CD14-positive monocyte (primary cell): ENCODE data around the gene SLC66A1. TPM values are rescaled to one million over a fixed set of nuclear protein-coding genes. Genes with fewer than 3 reads are reported as not detected.

ENCODE experiments used
- DNase-seq, 3 donors: peaks; one replicate each; pipeline ENCODE4 v3.0.0-alpha.2; 2011 to 2022
- H2AFZ ChIP-seq: 2 replicates; pipeline ENCODE4 v1.6.0; 2012; ENCODE audit warnings: mild to moderate bottlenecking, low read depth, low read length, inconsistent platforms; ENCODE audit not compliant: insufficient read depth, poor library complexity, severe bottlenecking
- H3K27ac ChIP-seq, 2 donors: 1 replicate in 1 of 2; 2 replicates in 1 of 2; pipeline ENCODE4 v1.5.1; 2012 to 2013; ENCODE audit warnings: low read length in 2 of 2, control low read depth in 1 of 2, inconsistent platforms in 1 of 2, low read depth in 1 of 2, mild to moderate bottlenecking in 1 of 2
- H3K27me3 ChIP-seq, 2 donors: one replicate each; pipeline versions ENCODE4 v1.6.0 to v1.6.1; 2011 to 2013; ENCODE audit warnings: low read length in 2 of 2; ENCODE audit not compliant: control insufficient read depth in 2 of 2, insufficient read depth in 2 of 2
- H3K36me3 ChIP-seq, 2 donors: replicated peaks in 1 of 2; 1 replicate in 1 of 2; 2 replicates in 1 of 2; pipeline versions ENCODE4 v1.5.1 to v1.6.1; 2012 to 2013; ENCODE audit warnings: low read length in 2 of 2, control low read depth in 1 of 2, inconsistent platforms in 1 of 2, mild to moderate bottlenecking in 1 of 2; ENCODE audit not compliant: insufficient read depth in 2 of 2, control insufficient read depth in 1 of 2
- H3K4me1 ChIP-seq, 2 donors: 1 replicate in 1 of 2; 2 replicates in 1 of 2; pipeline versions ENCODE4 v1.5.1 to v1.6.1; 2012 to 2013; ENCODE audit warnings: low read length in 2 of 2, control low read depth in 1 of 2, inconsistent platforms in 1 of 2, mild to moderate bottlenecking in 1 of 2, moderate library complexity in 1 of 2; ENCODE audit not compliant: insufficient read depth in 2 of 2, control insufficient read depth in 1 of 2
- H3K4me2 ChIP-seq: replicated peaks from 2 replicates; pipeline ENCODE3; 2012; ENCODE audit warnings: low read length, moderate library complexity, mild to moderate bottlenecking; ENCODE audit not compliant: poor library complexity, severe bottlenecking; ENCODE audit errors: extremely low read depth
- H3K4me3 ChIP-seq, 3 experiments: fragments of 200-600 bp in 1 of 3; sonication (generic) in 1 of 3; replicated peaks in 1 of 3; 1 replicate in 2 of 3; 2 replicates in 1 of 3; pipeline ENCODE4 v1.5.1; 2011 to 2013; ENCODE audit warnings: low read length in 3 of 3, mild to moderate bottlenecking in 3 of 3, control low read depth in 2 of 3, low read depth in 2 of 3, inconsistent platforms in 1 of 3, moderate library complexity in 1 of 3
- H3K79me2 ChIP-seq: 2 replicates; pipeline ENCODE4 v1.6.0; 2012; ENCODE audit warnings: mild to moderate bottlenecking, control low read depth, inconsistent platforms, low read length, moderate library complexity; ENCODE audit not compliant: insufficient read depth
- H3K9ac ChIP-seq: 2 replicates; pipeline ENCODE4 v1.6.0; 2017; ENCODE audit warnings: low read length, mild to moderate bottlenecking; ENCODE audit not compliant: insufficient read depth, poor library complexity, severe bottlenecking
- H3K9me3 ChIP-seq, 2 donors: replicated peaks in 1 of 2; 1 replicate in 1 of 2; 2 replicates in 1 of 2; pipeline versions ENCODE4 v1.5.1 to v1.6.1; 2012 to 2013; ENCODE audit warnings: low read length in 2 of 2, control low read depth in 1 of 2; ENCODE audit not compliant: control insufficient read depth in 1 of 2, insufficient read depth in 1 of 2
- H4K20me1 ChIP-seq: 2 replicates; pipeline ENCODE4 v1.6.0; 2012; ENCODE audit warnings: mild to moderate bottlenecking, low read length, control low read depth, moderate library complexity; ENCODE audit not compliant: insufficient read depth
- H3K27ac Mint-ChIP-seq, 7 donors: one replicate each; pipeline ENCODE4 v1.8.0; 2020; ENCODE audit warnings: mild to moderate bottlenecking in 7 of 7, mixed read lengths in 7 of 7, moderate library complexity in 6 of 7, inconsistent platforms in 2 of 7
- H3K27me3 Mint-ChIP-seq, 3 donors: one replicate each; pipeline ENCODE4 v1.8.0; 2021 to 2022; ENCODE audit warnings: low read depth in 3 of 3, mild to moderate bottlenecking in 3 of 3, mixed read lengths in 3 of 3, moderate library complexity in 3 of 3, inconsistent platforms in 1 of 3
- H3K36me3 Mint-ChIP-seq, 2 donors: one replicate each; pipeline ENCODE4 v1.8.0; 2020; ENCODE audit warnings: mixed read lengths in 2 of 2, inconsistent platforms in 1 of 2, mild to moderate bottlenecking in 1 of 2
- H3K4me1 Mint-ChIP-seq: one replicate; pipeline ENCODE4 v1.8.0; 2020; ENCODE audit warnings: mild to moderate bottlenecking, mixed read lengths
- H3K4me3 Mint-ChIP-seq, 2 donors: one replicate each; pipeline ENCODE4 v1.8.0; 2020; ENCODE audit warnings: mild to moderate bottlenecking in 2 of 2, mixed read lengths in 2 of 2, moderate library complexity in 1 of 2
- H3K9me3 Mint-ChIP-seq, 7 donors: one replicate each; pipeline ENCODE4 v1.8.0; 2020 to 2022; ENCODE audit warnings: mixed read lengths in 7 of 7, mild to moderate bottlenecking in 6 of 7, moderate library complexity in 6 of 7, inconsistent platforms in 2 of 7
- CTCF ChIP-seq: fragments of 200-600 bp; IDR thresholded peaks from one replicate; pipeline ENCODE4 v1.8.0; 2022; ENCODE audit warnings: antibody characterized with exemption, mild to moderate bottlenecking
- WGBS: methylation state at CpG from one replicate; pipeline ENCODE4 v1.1.5; 2013; ENCODE audit warnings: missing lambda C conversion rate; ENCODE audit not compliant: insufficient coverage; 5-methylcytosine and 5-hydroxymethylcytosine counted together
- intact Hi-C, 2 donors: fragments of 100-400 bp; cut with micrococcal nuclease; formaldehyde crosslinking; loops; one replicate each; pipeline versions ENCODE4 v1.15.0 to v1.15.1; 2023
- polyA plus RNA-seq, 3 donors: library from polyadenylated mRNA; depleted of rRNA in 1 of 3; unstranded in 2 of 3; stranded (reverse) in 1 of 3; fragments of 300-500 nt in 2 of 3; fragments of >200 nt in 1 of 3; fragmentation: Illumina TruSeq in 2 of 3; gene quantifications; 1 replicate in 2 of 3; 2 replicates in 1 of 3; pipeline ENCODE4 v1.2.3, GENCODE V29; 2012 to 2021

Gene SLC66A1
- polyA plus RNA-seq, 3 donors, result 9.1 to 21.1 (median 9.7) TPM

- Histone ChIP-seq H3K4me3 (no peak overlapping the region), H3K9me3 (no peaks in the 10 kb centered on the region), H3K9ac (no peak overlapping the region), H3K79me2 (peaks cover 26% of the 10 kb centered on the region), H2AFZ (no peak overlapping the region), H3K4me1 (peaks cover 17 to 20% of the 10 kb centered on the region in 2 donors), H3K4me2 (no peak overlapping the region), H4K20me1 (no peaks in the 10 kb centered on the region), H3K27ac (no peak overlapping the region), H3K27me3 (no peaks in the 10 kb centered on the region), H3K36me3 (peaks cover 37 to 60% of the 10 kb centered on the region in 2 donors)
- intact Hi-C loops, result no loop called here
- Mint-ChIP-seq H3K36me3 (peaks cover 54 to 55% of the 10 kb centered on the region in 2 donors), H3K27ac (peak overlapping the region in 1 of 7 donors; percentile 50), H3K27me3 (peaks cover 0 to 2% (median 1%) of the 10 kb centered on the region in 3 donors), H3K4me3 (no peak overlapping the region), H3K9me3 (peaks cover 0 to 3% (median 0%) of the 10 kb centered on the region in 7 donors), H3K4me1 (peaks cover 18% of the 10 kb centered on the region)
- no peak for TF ChIP-seq CTCF
- DNase-seq, result no peak
- WGBS, result 95% methylated on average over 9 of the region's 10 CpGs
Observed at GRCh38 chr1:19307794-19308508, 4.2 kb upstream of the SLC66A1 start.

GRCh38 chr1:19308509-19308907 is 3.6 kb upstream of the SLC66A1 start:
- Mint-ChIP-seq H3K4me3 (no peak overlapping the region), H3K27me3 (peaks cover 0 to 4% (median 1%) of the 10 kb centered on the region in 3 donors), H3K4me1 (peaks cover 24% of the 10 kb centered on the region), H3K27ac (peak overlapping the region in 2 of 7 donors; percentile 46 to 50), H3K9me3 (peaks cover 0 to 3% (median 0%) of the 10 kb centered on the region in 7 donors), H3K36me3 (peaks cover 48 to 50% of the 10 kb centered on the region in 2 donors)
- 100% methylated on average over 3 of the region's 3 CpGs for WGBS
- no peak overlapping the region for H3K27ac ChIP-seq
- intact Hi-C loops, result no loop called here
- H3K4me1 ChIP-seq, result peaks cover 22 to 26% of the 10 kb centered on the region in 2 donors
- H4K20me1 ChIP-seq, result peaks cover 5% of the 10 kb centered on the region
- no peak for DNase-seq
- peaks cover 32 to 54% of the 10 kb centered on the region in 2 donors for H3K36me3 ChIP-seq
- H3K9me3 ChIP-seq, result no peaks in the 10 kb centered on the region
- H3K79me2 ChIP-seq, result peaks cover 32% of the 10 kb centered on the region
- no peaks in the 10 kb centered on the region for H3K27me3 ChIP-seq
- no peak overlapping the region for H3K9ac ChIP-seq
- H3K4me2 ChIP-seq, result no peak overlapping the region
- no peak overlapping the region for H3K4me3 ChIP-seq
- TF ChIP-seq CTCF, result no peak
- H2AFZ ChIP-seq, result no peak overlapping the region
